ENCODE measurements around the gene IGSF21.
"Not testable (repeated sequence)": the region's sequence is repeated elsewhere in the genome, so short reads cannot be mapped to it uniquely, and the experiment has no call there.

IGSF21 gene

GRCh38 chr1:18340787-18341186 is 233.2 kb downstream of the IGSF21 start:
- DNase-seq: no peak

GRCh38 chr1:18341291-18342069 is 233.9 kb downstream of the IGSF21 start:
- no peak for DNase-seq

GRCh38 chr1:18342744-18343143 is 235.1 kb downstream of the IGSF21 start:
- no peak for DNase-seq

- no peak for DNase-seq
Measured at GRCh38 chr1:18343581-18343980, 236.0 kb downstream of the IGSF21 start.

- no peak for DNase-seq
Measured at GRCh38 chr1:18344755-18345154, 237.2 kb downstream of the IGSF21 start.

- DNase-seq: no peak
Measured at GRCh38 chr1:18347559-18347958, 240.0 kb downstream of the IGSF21 start.

- DNase-seq: no peak
Measured at GRCh38 chr1:18348354-18348753, 240.8 kb downstream of the IGSF21 start.

- no peak for DNase-seq
Measured at GRCh38 chr1:18350747-18351146, 243.1 kb downstream of the IGSF21 start.

- no peak for DNase-seq
Measured at GRCh38 chr1:18351735-18352134, 244.1 kb downstream of the IGSF21 start.

GRCh38 chr1:18352636-18353265 is 245.2 kb downstream of the IGSF21 start:
- no peak for DNase-seq

GRCh38 chr1:18353528-18353927 is 245.9 kb downstream of the IGSF21 start:
- DNase-seq: no peak

GRCh38 chr1:18353992-18354391 is 246.4 kb downstream of the IGSF21 start:
- DNase-seq: no peak

GRCh38 chr1:18354612-18355011 is 247.0 kb downstream of the IGSF21 start:
- no peak for DNase-seq

- no peak for DNase-seq
Measured at GRCh38 chr1:18357622-18358230, 250.1 kb downstream of the IGSF21 start.

- no peak for DNase-seq
Measured at GRCh38 chr1:18358600-18358999, 251.0 kb downstream of the IGSF21 start.

GRCh38 chr1:18360251-18360650 is 252.7 kb downstream of the IGSF21 start:
- DNase-seq: no peak

- DNase-seq: no peak
Measured at GRCh38 chr1:18362150-18362549, 254.6 kb downstream of the IGSF21 start.

- no peak for DNase-seq
Measured at GRCh38 chr1:18363436-18363835, 255.8 kb downstream of the IGSF21 start.

- no peak for DNase-seq
Measured at GRCh38 chr1:18365099-18365705, 257.6 kb downstream of the IGSF21 start.

GRCh38 chr1:18372505-18372904 is 264.9 kb downstream of the IGSF21 start:
- DNase-seq: not testable (repeated sequence)

GRCh38 chr1:18373151-18373550 is 265.6 kb downstream of the IGSF21 start:
- DNase-seq: no peak

GRCh38 chr1:18373882-18374493 is 266.4 kb downstream of the IGSF21 start:
- DNase-seq: no peak

- no peak for DNase-seq
Measured at GRCh38 chr1:18376661-18377060, 269.1 kb downstream of the IGSF21 start.
